K562 (cell line): Measurements from ENCODE around the gene TMC8. TPM values are rescaled to one million over a fixed set of nuclear protein-coding genes. Genes with fewer than 3 reads are reported as not detected.

Source experiments
- BRF1 ChIP-seq: IDR thresholded peaks from 3 replicates; pipeline ENCODE4 v1.6.1; 2011; ENCODE audit warnings: borderline replicate concordance, mild to moderate bottlenecking; ENCODE audit not compliant: insufficient read length; ENCODE audit errors: extremely low read depth
- CC2D1A ChIP-seq: fragments of 450-650 bp; IDR thresholded peaks from 2 replicates; pipeline ENCODE4 v1.6.1; 2017; ENCODE audit warnings: mild to moderate bottlenecking
- CHCHD3 ChIP-seq: fragments of 250-450 bp; sonication (Bioruptor Pico); IDR thresholded peaks from 2 replicates; pipeline ENCODE4 v2.1.2; 2022; ENCODE audit warnings: mild to moderate bottlenecking
- DEAF1 ChIP-seq: fragments of 450-650 bp; formaldehyde crosslinking; IDR thresholded peaks from 2 replicates; pipeline ENCODE4 v1.4.0; 2020; ENCODE audit warnings: mild to moderate bottlenecking, moderate library complexity
- ERF ChIP-seq: fragments of 450-650 bp; formaldehyde crosslinking; IDR thresholded peaks from 2 replicates; pipeline ENCODE4 v1.4.0; 2020; ENCODE audit warnings: mild to moderate bottlenecking, mixed read lengths
- JUND ChIP-seq, 2 experiments: IDR thresholded peaks; 2 replicates in 1 of 2; 3 replicates in 1 of 2; pipeline ENCODE4 v1.6.1; 2011; ENCODE audit warnings: borderline replicate concordance in 2 of 2, low read depth in 2 of 2, low read length in 2 of 2, improper control_type of control experiment in 1 of 2, missing biosample characterization in 1 of 2, missing genetic modification characterization in 1 of 2, missing genetic modification reagents in 1 of 2
- MEIS2 ChIP-seq: fragments of 450-650 bp; IDR thresholded peaks from 2 replicates; pipeline ENCODE4 v1.6.1; 2014; ENCODE audit warnings: mild to moderate bottlenecking; ENCODE audit not compliant: partially characterized antibody
- NBN ChIP-seq: fragments of 450-650 bp; IDR thresholded peaks from 2 replicates; pipeline ENCODE4 v1.6.1; 2016; ENCODE audit warnings: low read depth, mild to moderate bottlenecking
- PRPF4 ChIP-seq: fragments of 200-400 bp; formaldehyde crosslinking; IDR thresholded peaks from one replicate; pipeline ENCODE4 v1.6.1; 2017; ENCODE audit warnings: low read length, low read depth, mild to moderate bottlenecking; ENCODE audit not compliant: insufficient read depth, poor library complexity, severe bottlenecking
- RAD21 ChIP-seq, 2 experiments: fragments of 250-450 bp in 1 of 2; fragments of 450-650 bp in 1 of 2; sonication (Bioruptor Pico) in 1 of 2; formaldehyde crosslinking in 1 of 2; IDR thresholded peaks in 1 of 2; conservative IDR thresholded peaks in 1 of 2; 2 replicates each; pipeline versions ENCODE4 v1.4.0 to v1.8.0; 2020 to 2022; ENCODE audit warnings: mild to moderate bottlenecking in 2 of 2, moderate library complexity in 1 of 2
- SRF ChIP-seq, 2 experiments: fragments of 250-450, 450-650 bp in 1 of 2; sonication (Bioruptor Pico) in 1 of 2; sonication (generic) in 1 of 2; formaldehyde crosslinking; IDR thresholded peaks; 2 replicates each; pipeline versions ENCODE4 v1.5.0 to v1.5.1; 2020 to 2022; ENCODE audit warnings: mild to moderate bottlenecking in 1 of 2, missing genetic modification reagents in 1 of 2
- ZC3H8 ChIP-seq: fragments of 450-650 bp; IDR thresholded peaks from 2 replicates; pipeline ENCODE4 v1.6.1; 2017
- ZFX ChIP-seq: sonication (generic); formaldehyde crosslinking; IDR thresholded peaks from 2 replicates; pipeline ENCODE4 v1.8.0; 2022; ENCODE audit warnings: mild to moderate bottlenecking, missing genetic modification reagents, moderate library complexity
- ZNF41 ChIP-seq: fragments of 250-450 bp; sonication (Bioruptor Pico); conservative IDR thresholded peaks from 2 replicates; pipeline ENCODE4 v1.4.0; 2020; ENCODE audit warnings: mild to moderate bottlenecking
- ZNF644 ChIP-seq: fragments of 200-800 bp; sonication (Bioruptor generic); IDR thresholded peaks from 2 replicates; pipeline ENCODE4 v1.6.1; 2016; ENCODE audit warnings: low read depth, missing genetic modification characterization, missing compliant biosample characterization
- polyA plus RNA-seq, 8 experiments: library from polyadenylated mRNA; depleted of rRNA in 4 of 8; stranded (reverse) in 5 of 8; unstranded in 3 of 8; fragments of >200 nt; fragmentation: Nextera tagmentation in 2 of 8; fragmentation: Illumina TruSeq in 1 of 8; extraction: Ambion mirVana in 2 of 8; extraction: Trizol in 1 of 8; gene quantifications; 2 replicates each; pipeline versions ENCODE4 v1.2.1 to v1.2.3, GENCODE V29; 2011 to 2014; ENCODE audit warnings: inconsistent platforms in 1 of 8, missing spikeins in 1 of 8
- total RNA-seq, 7 experiments: library from RNA; depleted of rRNA in 6 of 7; stranded (reverse); fragments of >200 nt in 6 of 7; fragmentation: Illumina TruSeq in 2 of 7; extraction: Trizol in 2 of 7; gene quantifications; 2 replicates each; pipeline versions ENCODE4 v1.2.1 to v1.2.3, GENCODE V29; 2011 to 2021; ENCODE audit warnings: low replicate concordance in 1 of 7
- TF ChIP-seq, protein P1 (sequence below): sonication (generic); formaldehyde crosslinking; IDR thresholded peaks from 2 replicates; pipeline ENCODE4 v1.8.1; 2022; ENCODE audit warnings: missing genetic modification reagents
- TF ChIP-seq, protein P2 (sequence below): fragments of 450-650 bp; IDR thresholded peaks from 2 replicates; pipeline ENCODE4 v1.6.1; 2016; ENCODE audit warnings: borderline replicate concordance
- TF ChIP-seq, protein P3 (sequence below): fragments of 450-650 bp; formaldehyde crosslinking; IDR thresholded peaks from 2 replicates; pipeline ENCODE4 v1.4.0; 2022; ENCODE audit warnings: missing genetic modification characterization

The TMC8 gene
- total and polyA plus RNA-seq, 9 of the 15 experiments (the other 6 are each of a cell fraction or from before 2014, with no cell fraction given), result 0.13 to 10.9 (median 2.8) TPM

GRCh38 chr17:78186692-78187595 lies 56.4 kb downstream of the TMC8 start, which contains the start of the genes AFMID and TK1 (continued):
- TF ChIP-seq SRF (CRISPR knock-in tag; IDR thresholded peaks at IDR 0.05) (0 out of 4 replicates have a peak, but pooled peaks of 1 of the 2 experiments have one; percentile 71), JUND (IDR thresholded peaks at IDR 0.05; ENCODE audit: borderline replicate concordance, low read depth, low read length) (peak; percentile 37), JUND (tag; IDR thresholded peaks at IDR 0.05; ENCODE audit: borderline replicate concordance, low read depth, low read length) (no peak), ZFX (CRISPR knock-in tag) (peak; percentile 68), ERF (CRISPR knock-in tag) (peak; percentile 35; the same call in 1 of the 2 replicates), ZNF644 (tag) (no peak), ZC3H8 (no peak), DEAF1 (CRISPR knock-in tag) (no peak), NBN (0 out of 2 replicates have a peak, but pooled peaks have one; percentile 72), MEIS2 (peak; percentile 76), BRF1 (no peak), RAD21 (CRISPR knock-in tag; conservative IDR thresholded peaks at IDR 0.05 in 1 of 2, IDR thresholded peaks at IDR 0.05 in 1 of 2) (peak; percentile 25 to 28; a peak in 2 of 4 replicates), CC2D1A (peak; percentile 49; the same call in 1 of the 2 replicates), PRPF4 (peak; percentile 68), ZNF41 (CRISPR knock-in tag) (no peak), CHCHD3 (no peak)
- TF ChIP-seq, protein P1, sequence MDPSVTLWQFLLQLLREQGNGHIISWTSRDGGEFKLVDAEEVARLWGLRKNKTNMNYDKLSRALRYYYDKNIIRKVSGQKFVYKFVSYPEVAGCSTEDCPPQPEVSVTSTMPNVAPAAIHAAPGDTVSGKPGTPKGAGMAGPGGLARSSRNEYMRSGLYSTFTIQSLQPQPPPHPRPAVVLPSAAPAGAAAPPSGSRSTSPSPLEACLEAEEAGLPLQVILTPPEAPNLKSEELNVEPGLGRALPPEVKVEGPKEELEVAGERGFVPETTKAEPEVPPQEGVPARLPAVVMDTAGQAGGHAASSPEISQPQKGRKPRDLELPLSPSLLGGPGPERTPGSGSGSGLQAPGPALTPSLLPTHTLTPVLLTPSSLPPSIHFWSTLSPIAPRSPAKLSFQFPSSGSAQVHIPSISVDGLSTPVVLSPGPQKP (CRISPR knock-in tag), result no peak
- TF ChIP-seq, protein P2, sequence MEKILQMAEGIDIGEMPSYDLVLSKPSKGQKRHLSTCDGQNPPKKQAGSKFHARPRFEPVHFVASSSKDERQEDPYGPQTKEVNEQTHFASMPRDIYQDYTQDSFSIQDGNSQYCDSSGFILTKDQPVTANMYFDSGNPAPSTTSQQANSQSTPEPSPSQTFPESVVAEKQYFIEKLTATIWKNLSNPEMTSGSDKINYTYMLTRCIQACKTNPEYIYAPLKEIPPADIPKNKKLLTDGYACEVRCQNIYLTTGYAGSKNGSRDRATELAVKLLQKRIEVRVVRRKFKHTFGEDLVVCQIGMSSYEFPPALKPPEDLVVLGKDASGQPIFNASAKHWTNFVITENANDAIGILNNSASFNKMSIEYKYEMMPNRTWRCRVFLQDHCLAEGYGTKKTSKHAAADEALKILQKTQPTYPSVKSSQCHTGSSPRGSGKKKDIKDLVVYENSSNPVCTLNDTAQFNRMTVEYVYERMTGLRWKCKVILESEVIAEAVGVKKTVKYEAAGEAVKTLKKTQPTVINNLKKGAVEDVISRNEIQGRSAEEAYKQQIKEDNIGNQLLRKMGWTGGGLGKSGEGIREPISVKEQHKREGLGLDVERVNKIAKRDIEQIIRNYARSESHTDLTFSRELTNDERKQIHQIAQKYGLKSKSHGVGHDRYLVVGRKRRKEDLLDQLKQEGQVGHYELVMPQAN, result peak; percentile 76
- TF ChIP-seq, protein P3, sequence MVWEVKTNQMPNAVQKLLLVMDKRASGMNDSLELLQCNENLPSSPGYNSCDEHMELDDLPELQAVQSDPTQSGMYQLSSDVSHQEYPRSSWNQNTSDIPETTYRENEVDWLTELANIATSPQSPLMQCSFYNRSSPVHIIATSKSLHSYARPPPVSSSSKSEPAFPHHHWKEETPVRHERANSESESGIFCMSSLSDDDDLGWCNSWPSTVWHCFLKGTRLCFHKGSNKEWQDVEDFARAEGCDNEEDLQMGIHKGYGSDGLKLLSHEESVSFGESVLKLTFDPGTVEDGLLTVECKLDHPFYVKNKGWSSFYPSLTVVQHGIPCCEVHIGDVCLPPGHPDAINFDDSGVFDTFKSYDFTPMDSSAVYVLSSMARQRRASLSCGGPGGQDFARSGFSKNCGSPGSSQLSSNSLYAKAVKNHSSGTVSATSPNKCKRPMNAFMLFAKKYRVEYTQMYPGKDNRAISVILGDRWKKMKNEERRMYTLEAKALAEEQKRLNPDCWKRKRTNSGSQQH (CRISPR knock-in tag), result 0 out of 2 replicates have a peak, but pooled peaks have one; percentile 52
